Stimulated activated CD8-positive, alpha-beta memory T cell treated with anti-CD3 and anti-CD28 coated beads, Interleukin-15, amount 100 ng/mL, for 1 hour (primary cell): ENCODE results near the gene PIEZO1.

Source experiments
- DNase-seq: peaks from one replicate; pipeline ENCODE4 v3.0.0-alpha.2; 2020; ENCODE audit warnings: low read depth

The PIEZO1 gene

GRCh38 chr16:88718178-88718577 lies 66.8 kb downstream of the PIEZO1 start:
- DNase-seq = no peak

GRCh38 chr16:88716601-88717001 lies 68.4 kb downstream of the PIEZO1 start:
- no peak for DNase-seq

- DNase-seq = no peak
Measured at GRCh38 chr16:88716201-88716600, 68.8 kb downstream of the PIEZO1 start.

GRCh38 chr16:88715312-88716190 lies 69.5 kb downstream of the PIEZO1 start:
- no peak for DNase-seq

- no peak for DNase-seq
Measured at GRCh38 chr16:88714420-88715302, 70.4 kb downstream of the PIEZO1 start.

- DNase-seq = no peak
Measured at GRCh38 chr16:88713568-88714419, 71.2 kb downstream of the PIEZO1 start.

GRCh38 chr16:88713054-88713453 lies 72.0 kb downstream of the PIEZO1 start:
- DNase-seq = no peak

- no peak for DNase-seq
Measured at GRCh38 chr16:88712362-88712979, 72.5 kb downstream of the PIEZO1 start.

GRCh38 chr16:88711750-88712340 lies 73.2 kb downstream of the PIEZO1 start:
- no peak for DNase-seq

- no peak for DNase-seq
Measured at GRCh38 chr16:88710556-88710955, 74.5 kb downstream of the PIEZO1 start.

GRCh38 chr16:88706965-88707826 lies 77.8 kb downstream of the PIEZO1 start:
- DNase-seq = no peak

- peak; percentile 81 for DNase-seq
Measured at GRCh38 chr16:88706229-88706964, 78.6 kb downstream of the PIEZO1 start, which contains the start of the genes CTU2 and RNF166. CTU2 (plus strand) TSS chr16:88706503; CDS start chr16:88706531, 28 bp downstream. RNF166 (minus strand) TSS chr16:88706408; CDS start chr16:88706325, 83 bp downstream.

- DNase-seq = no peak
Measured at GRCh38 chr16:88705801-88706228, 79.2 kb downstream of the PIEZO1 start.

- DNase-seq = no peak
Measured at GRCh38 chr16:88705076-88705684, 79.8 kb downstream of the PIEZO1 start.

- DNase-seq = peak; percentile 38
Measured at GRCh38 chr16:88703486-88704309, 81.3 kb downstream of the PIEZO1 start.

- no peak for DNase-seq
Measured at GRCh38 chr16:88702371-88703210, 82.4 kb downstream of the PIEZO1 start.
